Panc1 (cell line): ENCODE results near the gene PPP2R1B.

Experiments
- SIN3A ChIP-seq: IDR thresholded peaks from 2 replicates; pipeline ENCODE4 v1.6.1; 2012; ENCODE audit warnings: low read depth, mild to moderate bottlenecking, low read length, moderate library complexity, borderline replicate concordance; ENCODE audit not compliant: insufficient read depth
- TF ChIP-seq, protein P1 (sequence below): fragments of 450-650 bp; IDR thresholded peaks from 2 replicates; pipeline ENCODE4 v1.5.1; 2017; ENCODE audit warnings: mild to moderate bottlenecking
- TF ChIP-seq, protein P2 (sequence below), 2 experiments: IDR thresholded peaks; 2 replicates each; pipeline ENCODE4 v1.6.1; 2011 to 2012; ENCODE audit warnings: low read depth in 2 of 2, control low read depth in 1 of 2, low read length in 1 of 2, mild to moderate bottlenecking in 1 of 2, moderate library complexity in 1 of 2; ENCODE audit not compliant: insufficient read depth in 1 of 2

DNA sequence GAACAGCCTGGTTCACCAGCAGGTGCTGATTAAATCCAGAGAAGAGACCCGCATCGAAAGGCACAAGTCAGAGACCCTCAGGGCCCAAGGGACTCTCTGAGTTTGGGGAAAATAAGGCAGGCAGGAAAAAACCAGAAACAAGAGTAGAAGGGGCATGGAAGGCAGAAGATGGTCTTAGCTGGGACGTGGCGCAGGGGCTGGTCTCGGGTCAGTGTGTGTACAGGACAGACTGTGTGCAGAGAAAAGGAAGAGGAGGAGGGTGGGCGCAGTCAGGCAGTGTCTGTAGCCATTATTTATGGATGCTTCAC, 31.3 kb downstream of the PPP2R1B start:
- TF ChIP-seq, protein P1, sequence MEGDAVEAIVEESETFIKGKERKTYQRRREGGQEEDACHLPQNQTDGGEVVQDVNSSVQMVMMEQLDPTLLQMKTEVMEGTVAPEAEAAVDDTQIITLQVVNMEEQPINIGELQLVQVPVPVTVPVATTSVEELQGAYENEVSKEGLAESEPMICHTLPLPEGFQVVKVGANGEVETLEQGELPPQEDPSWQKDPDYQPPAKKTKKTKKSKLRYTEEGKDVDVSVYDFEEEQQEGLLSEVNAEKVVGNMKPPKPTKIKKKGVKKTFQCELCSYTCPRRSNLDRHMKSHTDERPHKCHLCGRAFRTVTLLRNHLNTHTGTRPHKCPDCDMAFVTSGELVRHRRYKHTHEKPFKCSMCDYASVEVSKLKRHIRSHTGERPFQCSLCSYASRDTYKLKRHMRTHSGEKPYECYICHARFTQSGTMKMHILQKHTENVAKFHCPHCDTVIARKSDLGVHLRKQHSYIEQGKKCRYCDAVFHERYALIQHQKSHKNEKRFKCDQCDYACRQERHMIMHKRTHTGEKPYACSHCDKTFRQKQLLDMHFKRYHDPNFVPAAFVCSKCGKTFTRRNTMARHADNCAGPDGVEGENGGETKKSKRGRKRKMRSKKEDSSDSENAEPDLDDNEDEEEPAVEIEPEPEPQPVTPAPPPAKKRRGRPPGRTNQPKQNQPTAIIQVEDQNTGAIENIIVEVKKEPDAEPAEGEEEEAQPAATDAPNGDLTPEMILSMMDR, result no peak
- no peak for TF ChIP-seq SIN3A
- TF ChIP-seq, protein P2, sequence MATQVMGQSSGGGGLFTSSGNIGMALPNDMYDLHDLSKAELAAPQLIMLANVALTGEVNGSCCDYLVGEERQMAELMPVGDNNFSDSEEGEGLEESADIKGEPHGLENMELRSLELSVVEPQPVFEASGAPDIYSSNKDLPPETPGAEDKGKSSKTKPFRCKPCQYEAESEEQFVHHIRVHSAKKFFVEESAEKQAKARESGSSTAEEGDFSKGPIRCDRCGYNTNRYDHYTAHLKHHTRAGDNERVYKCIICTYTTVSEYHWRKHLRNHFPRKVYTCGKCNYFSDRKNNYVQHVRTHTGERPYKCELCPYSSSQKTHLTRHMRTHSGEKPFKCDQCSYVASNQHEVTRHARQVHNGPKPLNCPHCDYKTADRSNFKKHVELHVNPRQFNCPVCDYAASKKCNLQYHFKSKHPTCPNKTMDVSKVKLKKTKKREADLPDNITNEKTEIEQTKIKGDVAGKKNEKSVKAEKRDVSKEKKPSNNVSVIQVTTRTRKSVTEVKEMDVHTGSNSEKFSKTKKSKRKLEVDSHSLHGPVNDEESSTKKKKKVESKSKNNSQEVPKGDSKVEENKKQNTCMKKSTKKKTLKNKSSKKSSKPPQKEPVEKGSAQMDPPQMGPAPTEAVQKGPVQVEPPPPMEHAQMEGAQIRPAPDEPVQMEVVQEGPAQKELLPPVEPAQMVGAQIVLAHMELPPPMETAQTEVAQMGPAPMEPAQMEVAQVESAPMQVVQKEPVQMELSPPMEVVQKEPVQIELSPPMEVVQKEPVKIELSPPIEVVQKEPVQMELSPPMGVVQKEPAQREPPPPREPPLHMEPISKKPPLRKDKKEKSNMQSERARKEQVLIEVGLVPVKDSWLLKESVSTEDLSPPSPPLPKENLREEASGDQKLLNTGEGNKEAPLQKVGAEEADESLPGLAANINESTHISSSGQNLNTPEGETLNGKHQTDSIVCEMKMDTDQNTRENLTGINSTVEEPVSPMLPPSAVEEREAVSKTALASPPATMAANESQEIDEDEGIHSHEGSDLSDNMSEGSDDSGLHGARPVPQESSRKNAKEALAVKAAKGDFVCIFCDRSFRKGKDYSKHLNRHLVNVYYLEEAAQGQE (IDR thresholded peaks at IDR 0.05; ENCODE audit: insufficient read depth in 1 of 2, low read depth in 2 of 2, low read length in 1 of 2), result no peak
